T-helper 9 cell (primary cell): ENCODE results near the gene KIF13A.

Experiments used
- DNase-seq: peaks from one replicate; pipeline ENCODE4 v3.0.0-alpha.2; 2020

KIF13A gene

DNA sequence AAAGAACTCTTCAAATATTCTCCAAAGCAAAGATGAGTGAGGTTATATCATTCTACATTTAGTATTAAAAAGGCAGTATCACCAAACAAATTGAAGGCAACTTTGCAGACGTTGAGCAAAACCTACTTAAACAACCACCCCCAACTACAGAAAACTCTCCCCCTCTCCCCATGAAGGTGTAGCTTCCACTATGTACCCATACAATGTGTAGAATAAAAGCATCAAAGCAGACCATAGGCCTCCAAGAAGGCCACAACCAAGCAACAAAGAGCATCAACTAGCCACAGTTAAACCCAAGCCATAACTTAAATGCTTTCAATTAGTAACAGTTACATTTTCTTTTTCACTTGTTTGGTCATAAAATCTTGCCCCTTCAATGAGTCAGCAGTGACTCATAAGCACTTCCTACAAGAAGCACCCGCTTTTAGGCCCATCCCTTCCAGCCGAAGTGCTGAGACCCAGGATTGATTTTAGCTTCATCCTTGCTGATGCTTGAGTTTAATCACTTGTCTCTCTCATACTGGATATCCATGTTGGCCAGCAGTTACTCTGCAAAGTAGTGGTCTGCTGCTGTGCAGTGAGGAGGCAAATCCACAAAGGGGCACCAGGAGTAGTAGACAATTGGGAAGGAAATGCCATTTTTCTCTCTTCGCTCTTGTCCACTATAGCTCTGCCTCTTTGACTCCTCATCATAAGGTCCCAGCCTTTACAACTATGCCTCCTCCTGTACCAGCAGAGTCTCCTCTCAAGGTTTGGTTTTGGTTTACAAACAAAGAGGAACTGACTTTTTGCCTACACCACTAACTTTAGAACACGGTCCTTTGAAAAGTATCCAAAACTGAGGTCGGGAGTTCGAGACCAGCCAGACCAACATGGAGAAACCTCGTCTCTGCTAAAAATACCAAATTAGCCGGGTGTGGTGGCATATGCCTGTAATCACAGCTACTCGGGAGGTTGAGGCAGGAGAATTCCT lies 272.3 kb downstream of the KIF13A start:
- no peak for DNase-seq

DNA sequence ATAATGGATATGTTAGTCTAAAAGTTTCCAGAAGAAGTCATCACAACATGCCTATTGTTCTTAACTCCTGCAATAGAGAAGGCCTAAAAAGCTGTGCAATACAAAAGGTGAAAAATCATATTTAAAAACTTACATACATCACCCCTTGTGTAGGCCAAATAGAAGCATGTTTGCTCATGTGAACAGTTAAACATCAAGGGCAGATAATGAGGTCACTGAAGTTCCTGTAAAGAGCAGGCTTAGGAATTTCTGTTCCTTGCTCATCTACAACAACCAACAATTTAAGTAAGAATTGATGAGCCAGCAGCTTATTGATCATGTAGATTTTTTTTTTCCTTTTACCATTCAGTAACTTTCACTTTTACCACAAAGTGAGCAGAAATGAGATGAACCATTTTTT lies 273.3 kb downstream of the KIF13A start:
- no peak for DNase-seq

DNA sequence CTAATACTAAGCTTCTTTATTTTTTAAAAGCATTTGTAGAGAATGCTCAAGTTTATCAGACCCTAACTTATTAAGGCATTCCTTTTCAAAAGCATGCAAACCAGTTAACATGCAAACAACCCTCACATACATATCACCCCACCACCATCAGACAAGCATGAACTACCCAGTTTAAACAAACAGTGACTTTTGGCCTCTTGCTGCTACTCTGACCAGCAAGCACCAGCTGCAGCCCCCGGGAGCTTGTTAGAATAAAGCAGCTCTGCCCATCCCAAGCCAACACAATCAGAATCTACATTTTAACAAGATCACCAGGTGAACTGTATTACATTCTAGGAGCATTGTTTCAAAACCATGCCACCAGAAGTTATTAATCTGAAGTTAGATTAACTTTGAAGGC lies 274.9 kb downstream of the KIF13A start:
- no peak for DNase-seq

DNA sequence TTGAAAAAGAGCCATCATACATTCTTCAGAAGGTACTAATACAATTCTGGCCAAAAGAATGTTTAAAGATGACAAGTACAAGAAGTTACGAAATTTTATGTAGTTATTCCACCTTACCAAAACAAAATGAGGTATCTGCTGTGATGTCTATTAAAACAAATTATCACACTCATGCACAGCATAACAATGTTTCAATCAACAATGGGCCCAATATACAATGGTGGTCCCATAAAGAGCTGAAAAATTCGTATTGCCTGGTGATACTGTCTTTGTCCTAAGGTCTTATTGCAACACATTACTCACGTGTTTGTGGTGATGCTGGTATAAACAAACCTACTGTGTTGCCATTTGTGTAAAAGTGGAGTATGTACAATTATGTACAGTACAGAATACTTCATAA lies 277.1 kb downstream of the KIF13A start:
- DNase-seq = no peak

DNA sequence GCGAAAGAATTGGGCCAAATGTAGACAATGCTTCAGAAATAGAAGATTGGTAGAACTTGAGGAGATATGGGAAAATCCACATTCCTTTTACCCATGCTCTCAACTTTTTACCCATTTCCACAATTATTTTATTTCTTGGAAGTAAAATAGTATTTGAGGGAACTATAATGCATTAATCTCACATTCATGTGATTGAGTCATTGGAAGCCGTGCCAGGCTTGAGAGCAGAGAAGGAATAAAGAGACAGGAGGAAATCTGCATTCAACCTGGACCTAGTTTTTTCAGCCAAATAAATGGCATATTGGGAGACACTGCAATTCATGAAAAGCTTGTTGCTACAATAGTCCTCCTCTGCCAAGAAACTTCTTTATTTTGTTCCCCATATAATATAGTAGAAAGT lies 278.0 kb downstream of the KIF13A start:
- no peak for DNase-seq
